ENCODE data around the gene WWOX. TPM values are rescaled to one million over a fixed set of nuclear protein-coding genes. Genes with fewer than 3 reads are reported as not detected.

Gene WWOX
- total RNA-seq, 1 donor from 2014 or later = 12.6 TPM

GRCh38 chr16:79181419-79181818 is 1082.0 kb downstream of the WWOX start:
- DNase-seq (ENCODE audit: low read depth) (no peak), FAIRE-seq (no peak)
- Histone ChIP-seq H3K36me3 (ENCODE audit: control insufficient read depth, insufficient read depth, low read length) (no peaks in the 10 kb centered on the region), H3K27me3 (ENCODE audit: control insufficient read depth, insufficient read depth, low read length) (no peaks in the 10 kb centered on the region), H3K4me3 (ENCODE audit: low read depth, low read length) (no peak overlapping the region)
- TF ChIP-seq CTCF (IDR thresholded peaks at IDR 0.05; ENCODE audit: insufficient read depth, low read length, severe bottlenecking) = no peak

GRCh38 chr16:79182616-79183015 is 1083.2 kb downstream of the WWOX start:
- no peak overlapping the region for H3K4me3 ChIP-seq (ENCODE audit: low read depth, low read length)
- FAIRE-seq (no peak), DNase-seq (ENCODE audit: low read depth) (peak; percentile 42)
- H3K27me3 ChIP-seq (ENCODE audit: control insufficient read depth, insufficient read depth, low read length) = no peaks in the 10 kb centered on the region
- H3K36me3 ChIP-seq (ENCODE audit: control insufficient read depth, insufficient read depth, low read length) = no peaks in the 10 kb centered on the region
- TF ChIP-seq CTCF (IDR thresholded peaks at IDR 0.05; ENCODE audit: insufficient read depth, low read length, severe bottlenecking) = no peak

GRCh38 chr16:79183571-79183970 is 1084.1 kb downstream of the WWOX start:
- no peak for FAIRE-seq
- TF ChIP-seq CTCF (IDR thresholded peaks at IDR 0.05; ENCODE audit: insufficient read depth, low read length, severe bottlenecking) = no peak
- H3K36me3 ChIP-seq (ENCODE audit: control insufficient read depth, insufficient read depth, low read length) = no peaks in the 10 kb centered on the region
- no peak for DNase-seq (ENCODE audit: low read depth)
- H3K27me3 ChIP-seq (ENCODE audit: control insufficient read depth, insufficient read depth, low read length) = no peaks in the 10 kb centered on the region
- no peak overlapping the region for H3K4me3 ChIP-seq (ENCODE audit: low read depth, low read length)

- DNase-seq (ENCODE audit: low read depth) (no peak), FAIRE-seq (no peak)
- H3K4me3 ChIP-seq (ENCODE audit: low read depth, low read length) = no peak overlapping the region
- no peaks in the 10 kb centered on the region for H3K27me3 ChIP-seq (ENCODE audit: control insufficient read depth, insufficient read depth, low read length)
- no peaks in the 10 kb centered on the region for H3K36me3 ChIP-seq (ENCODE audit: control insufficient read depth, insufficient read depth, low read length)
- TF ChIP-seq CTCF (IDR thresholded peaks at IDR 0.05; ENCODE audit: insufficient read depth, low read length, severe bottlenecking) = no peak
Measured at GRCh38 chr16:79184464-79185030, 1085.1 kb downstream of the WWOX start.

- FAIRE-seq (no peak), DNase-seq (ENCODE audit: low read depth) (no peak)
- H3K27me3 ChIP-seq (ENCODE audit: control insufficient read depth, insufficient read depth, low read length) = no peaks in the 10 kb centered on the region
- no peak overlapping the region for H3K4me3 ChIP-seq (ENCODE audit: low read depth, low read length)
- no peaks in the 10 kb centered on the region for H3K36me3 ChIP-seq (ENCODE audit: control insufficient read depth, insufficient read depth, low read length)
- TF ChIP-seq CTCF (IDR thresholded peaks at IDR 0.05; ENCODE audit: insufficient read depth, low read length, severe bottlenecking) = no peak
Measured at GRCh38 chr16:79185711-79186110, 1086.3 kb downstream of the WWOX start.

- DNase-seq (ENCODE audit: low read depth) = no peak
- TF ChIP-seq CTCF (IDR thresholded peaks at IDR 0.05; ENCODE audit: insufficient read depth, low read length, severe bottlenecking) = no peak
- FAIRE-seq = no peak
Measured at GRCh38 chr16:79186196-79186595, 1086.7 kb downstream of the WWOX start.

More at GRCh38 chr16:79186196-79186595, 1086.7 kb downstream of the WWOX start:
- no peaks in the 10 kb centered on the region for H3K27me3 ChIP-seq (ENCODE audit: control insufficient read depth, insufficient read depth, low read length)
- H3K36me3 ChIP-seq (ENCODE audit: control insufficient read depth, insufficient read depth, low read length) = no peaks in the 10 kb centered on the region
- no peak overlapping the region for H3K4me3 ChIP-seq (ENCODE audit: low read depth, low read length)

Data from bronchial epithelial cell (primary cell).